ENCODE data around the gene ARSG.

The ARSG gene

DNA sequence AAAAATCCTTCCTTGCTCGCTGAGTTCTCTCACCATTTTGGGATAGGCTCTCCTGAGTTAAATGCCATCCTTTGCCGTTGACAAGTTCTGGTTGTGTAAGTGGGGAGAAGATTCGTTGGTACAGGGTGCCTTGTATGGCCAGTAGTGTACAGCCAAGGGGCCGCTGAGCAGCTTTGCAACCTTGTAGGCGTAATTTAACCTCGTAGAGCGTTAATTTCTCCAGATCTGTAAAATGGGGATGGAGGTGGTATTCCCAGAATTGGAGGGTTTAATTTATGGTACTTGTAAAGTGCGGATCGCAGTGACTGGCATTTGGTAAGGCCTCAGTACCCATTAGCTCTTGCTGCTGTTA lies 1.4 kb downstream of the ARSG start:
- H3K27me3 ChIP-seq (ENCODE audit: low read length), result no peaks in the 10 kb centered on the region

GRCh38 chr17:68293490-68294195 lies 2.3 kb downstream of the ARSG start:
- Histone ChIP-seq H3K27me3 (ENCODE audit: low read length) (no peaks in the 10 kb centered on the region), H3K9me3 (ENCODE audit: insufficient read depth, low read length) (no peaks in the 10 kb centered on the region), H3K27ac (ENCODE audit: low read depth, low read length) (no peak overlapping the region), H3K36me3 (ENCODE audit: low read length) (peaks cover 3% of the 10 kb centered on the region; the same call in 1 of the 2 replicates), H4K20me1 (ENCODE audit: low read depth, low read length) (no peaks in the 10 kb centered on the region), H3K79me2 (ENCODE audit: insufficient read depth, low read length) (peaks cover 46% of the 10 kb centered on the region), H3K9ac (ENCODE audit: low read length) (no peak overlapping the region), H2AFZ (ENCODE audit: low read depth, low read length, severe bottlenecking) (no peak overlapping the region), H3F3A (ENCODE audit: insufficient read depth) (peaks cover 31% of the 10 kb centered on the region), H3K4me3 (ENCODE audit: insufficient read depth, low read length, poor library complexity, severe bottlenecking) (no peak overlapping the region), H3K4me2 (ENCODE audit: low read depth, low read length, poor library complexity, severe bottlenecking) (peak overlapping the region; percentile 92), H3K9me2 (replicated peaks; ENCODE audit: insufficient read depth, low read length) (no peaks in the 10 kb centered on the region)
- no peak for TF ChIP-seq EZH2phosphoT487 (conservative IDR thresholded peaks at IDR 0.05; ENCODE audit: low read length)
- TF ChIP-seq CTCF (IDR thresholded peaks at IDR 0.05; ENCODE audit: insufficient read depth, low read length, poor library complexity, severe bottlenecking), result no peak

More for the DNA sequence above, 1.4 kb downstream of the ARSG start:
- H3K4me3 ChIP-seq (ENCODE audit: insufficient read depth, low read length, poor library complexity, severe bottlenecking), result peak overlapping the region; percentile 61
- H3K4me2 ChIP-seq (ENCODE audit: low read depth, low read length, poor library complexity, severe bottlenecking), result peak overlapping the region; percentile 92
- peaks cover 38% of the 10 kb centered on the region for H3F3A ChIP-seq (ENCODE audit: insufficient read depth)
- H3K27ac ChIP-seq (ENCODE audit: low read depth, low read length), result peak overlapping the region; percentile 98
- H3K9ac ChIP-seq (ENCODE audit: low read length), result peak overlapping the region; percentile 100
- TF ChIP-seq CTCF (IDR thresholded peaks at IDR 0.05; ENCODE audit: insufficient read depth, low read length, poor library complexity, severe bottlenecking) (no peak), EZH2phosphoT487 (conservative IDR thresholded peaks at IDR 0.05; ENCODE audit: low read length) (no peak)
- H3K79me2 ChIP-seq (ENCODE audit: insufficient read depth, low read length), result peaks cover 55% of the 10 kb centered on the region
- no peaks in the 10 kb centered on the region for H4K20me1 ChIP-seq (ENCODE audit: low read depth, low read length)
- H3K9me3 ChIP-seq (ENCODE audit: insufficient read depth, low read length), result no peaks in the 10 kb centered on the region
- H2AFZ ChIP-seq (ENCODE audit: low read depth, low read length, severe bottlenecking), result no peak overlapping the region
- H3K9me2 ChIP-seq (replicated peaks; ENCODE audit: insufficient read depth, low read length), result no peaks in the 10 kb centered on the region
- peaks cover 3% of the 10 kb centered on the region; the same call in 1 of the 2 replicates for H3K36me3 ChIP-seq (ENCODE audit: low read length)

DNA sequence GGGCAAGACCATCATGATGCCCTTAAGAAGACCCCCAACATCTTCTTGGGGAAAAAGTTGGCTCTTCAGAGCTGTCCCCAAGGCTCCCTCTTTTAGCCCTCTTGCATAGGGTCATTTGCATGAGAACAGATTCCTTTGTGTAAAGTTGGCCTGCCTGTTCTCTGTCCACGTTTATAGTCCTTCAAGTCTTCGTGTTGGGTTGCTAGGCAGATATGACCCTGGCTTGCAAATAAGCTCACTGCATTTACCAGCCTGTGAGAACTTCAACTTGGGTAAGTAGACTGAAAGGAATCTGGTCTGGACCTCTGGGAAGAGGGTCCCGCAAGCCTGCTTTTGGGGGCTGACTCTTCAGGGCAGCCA lies 2.9 kb downstream of the ARSG start:
- Histone ChIP-seq H4K20me1 (ENCODE audit: low read depth, low read length) (no peaks in the 10 kb centered on the region), H3K27me3 (ENCODE audit: low read length) (no peaks in the 10 kb centered on the region), H3K27ac (ENCODE audit: low read depth, low read length) (no peak overlapping the region), H3K9me3 (ENCODE audit: insufficient read depth, low read length) (no peaks in the 10 kb centered on the region), H3K79me2 (ENCODE audit: insufficient read depth, low read length) (peaks cover 40% of the 10 kb centered on the region), H3K4me2 (ENCODE audit: low read depth, low read length, poor library complexity, severe bottlenecking) (no peak overlapping the region), H2AFZ (ENCODE audit: low read depth, low read length, severe bottlenecking) (no peak overlapping the region), H3K36me3 (ENCODE audit: low read length) (peaks cover 3% of the 10 kb centered on the region; the same call in 1 of the 2 replicates), H3K9ac (ENCODE audit: low read length) (no peak overlapping the region), H3K4me3 (ENCODE audit: insufficient read depth, low read length, poor library complexity, severe bottlenecking) (no peak overlapping the region), H3F3A (ENCODE audit: insufficient read depth) (peaks cover 26% of the 10 kb centered on the region), H3K9me2 (replicated peaks; ENCODE audit: insufficient read depth, low read length) (no peaks in the 10 kb centered on the region)
- TF ChIP-seq CTCF (IDR thresholded peaks at IDR 0.05; ENCODE audit: insufficient read depth, low read length, poor library complexity, severe bottlenecking), result no peak

Data from SU-DHL-6 (cell line).